Endothelial cell of umbilical vein (primary cell): Measurements from ENCODE around the gene THBS4.

ENCODE experiments used
- CTCF ChIP-seq, 2 donors: IDR thresholded peaks; 1 replicate in 1 of 2; 2 replicates in 1 of 2; pipeline ENCODE4 v1.5.1; 2011; ENCODE audit warnings: low read length in 2 of 2, mild to moderate bottlenecking in 2 of 2, moderate library complexity in 2 of 2, control low read depth in 1 of 2, inconsistent platforms in 1 of 2, low read depth in 1 of 2; ENCODE audit not compliant: insufficient read depth in 1 of 2; ENCODE audit errors: extremely low read depth in 1 of 2
- EZH2 ChIP-seq: IDR thresholded peaks from 2 replicates; pipeline ENCODE4 v1.6.1; 2012; ENCODE audit warnings: borderline replicate concordance, low read depth, mild to moderate bottlenecking, moderate library complexity, low read length, inconsistent platforms; ENCODE audit not compliant: severe bottlenecking
- MAX ChIP-seq: IDR thresholded peaks from 2 replicates; pipeline ENCODE4 v1.6.1; 2011; ENCODE audit not compliant: insufficient read depth, insufficient read length
- MYC ChIP-seq: IDR thresholded peaks from one replicate; pipeline ENCODE4 v1.6.1; 2011; ENCODE audit warnings: mild to moderate bottlenecking, low read depth, low read length
- POLR2A ChIP-seq: IDR thresholded peaks from 2 replicates; pipeline ENCODE4 v1.6.1; 2012; ENCODE audit warnings: low read depth, mild to moderate bottlenecking, control low read depth, low read length
- POLR2AphosphoS5 ChIP-seq: IDR thresholded peaks from 2 replicates; pipeline ENCODE4 v1.6.1; 2012; ENCODE audit warnings: low read depth, mild to moderate bottlenecking, control low read depth, low read length, moderate library complexity; ENCODE audit not compliant: insufficient read depth

GRCh38 chr5:80128141-80128540, 93.0 kb downstream of the THBS4 start:
- TF ChIP-seq EZH2 = no peak
- no peak for TF ChIP-seq CTCF (IDR thresholded peaks at IDR 0.05; ENCODE audit: extremely low read depth in 1 of 2, insufficient read depth in 1 of 2, low read depth in 1 of 2, low read length in 2 of 2)
- no peak for TF ChIP-seq POLR2AphosphoS5
- no peak for TF ChIP-seq MYC
- no peak for TF ChIP-seq POLR2A
- TF ChIP-seq MAX = no peak
